Esophagus muscularis mucosa (tissue), 4 donors: ENCODE results near the gene HCFC2. TPM values are rescaled to one million over a fixed set of nuclear protein-coding genes. Genes with fewer than 3 reads are reported as not detected.

ENCODE experiments used
- DNase-seq: peaks from one replicate; pipeline ENCODE4 v3.0.0-alpha.2; 2017; ENCODE audit errors: extremely low spot score
- H3K27ac ChIP-seq, 4 donors: fragments of 200-600 bp; sonication (generic); replicated peaks in 1 of 4; 1 replicate in 3 of 4; 2 replicates in 1 of 4; pipeline ENCODE4 v1.5.1; 2016 to 2019; ENCODE audit warnings: mild to moderate bottlenecking in 1 of 4
- H3K27me3 ChIP-seq, 4 donors: fragments of 200-600 bp; sonication (generic); one replicate each; pipeline versions ENCODE4 v1.5.1 to v1.6.0; 2016 to 2019
- H3K36me3 ChIP-seq, 4 donors: fragments of 200-600 bp; sonication (generic); one replicate each; pipeline ENCODE4 v1.5.1; 2016 to 2019
- H3K4me1 ChIP-seq, 4 donors: fragments of 200-600 bp; sonication (generic); one replicate each; pipeline ENCODE4 v1.5.1; 2016 to 2019
- H3K4me3 ChIP-seq, 4 donors: fragments of 200-600 bp; sonication (generic); 1 replicate in 2 of 4; 2 replicates in 2 of 4; pipeline ENCODE4 v1.5.1; 2016 to 2019; ENCODE audit warnings: mild to moderate bottlenecking in 4 of 4, moderate library complexity in 1 of 4
- H3K9me3 ChIP-seq, 4 donors: fragments of 200-600 bp; sonication (generic); 1 replicate in 3 of 4; 2 replicates in 1 of 4; pipeline ENCODE4 v1.5.1; 2016 to 2019
- EP300 ChIP-seq: sonication (generic); formaldehyde crosslinking; IDR thresholded peaks from one replicate; pipeline ENCODE4 v1.6.1; 2017; ENCODE audit warnings: antibody characterized with exemption
- POLR2A ChIP-seq: fragments of 450-650 bp; IDR thresholded peaks from one replicate; pipeline ENCODE4 v1.6.1; 2017; ENCODE audit warnings: antibody characterized with exemption, moderate library complexity, mild to moderate bottlenecking, low read depth
- POLR2AphosphoS5 ChIP-seq, 2 donors: sonication (generic); formaldehyde crosslinking; IDR thresholded peaks; one replicate each; pipeline ENCODE4 v1.6.1; 2017; ENCODE audit warnings: antibody characterized with exemption in 2 of 2
- WGBS: methylation state at CpG from one replicate; pipeline ENCODE4 v1.1.5; 2018; 5-methylcytosine and 5-hydroxymethylcytosine counted together
- intact Hi-C: fragments of 100-400 bp; cut with DNase I; formaldehyde crosslinking; loops from one replicate; pipeline ENCODE4 v1.15.1; 2023
- total RNA-seq, 4 donors: library from RNA; depleted of rRNA; stranded (reverse); fragments of >200 nt; gene quantifications; one replicate each; pipeline versions ENCODE4 v1.1.0 to v1.2.1, GENCODE V29; 2016
- TF ChIP-seq, protein P1 (sequence below), 3 experiments: fragments of 200-600 bp in 2 of 3; fragments of 450-650 bp in 1 of 3; sonication (generic) in 2 of 3; IDR thresholded peaks; one replicate each; pipeline ENCODE4 v1.5.1; 2017 to 2019; ENCODE audit warnings: antibody characterized with exemption in 3 of 3, mild to moderate bottlenecking in 2 of 3, moderate library complexity in 1 of 3

The HCFC2 gene
- total RNA-seq, 4 donors from 2014 or later, result 22.9 to 37.0 (median 29.5) TPM

DNA sequence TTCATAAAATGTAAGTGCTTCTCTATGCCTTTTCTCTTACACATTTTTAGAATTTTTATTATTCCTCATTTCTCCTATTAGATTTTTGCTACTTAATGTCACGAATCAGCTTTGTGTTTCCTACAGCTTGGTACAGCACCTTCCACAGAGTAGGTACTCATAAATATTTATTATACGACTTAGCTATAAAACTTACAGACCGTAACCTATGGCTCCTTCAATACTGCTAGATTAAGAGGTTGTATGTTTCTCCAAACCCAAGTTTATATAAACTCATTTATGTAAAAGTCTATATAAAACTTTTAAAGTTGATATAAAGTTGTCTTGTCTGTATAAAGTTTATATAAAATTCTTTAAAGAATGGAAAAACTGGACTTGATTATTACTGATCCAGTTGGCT is 62.2 kb downstream of the HCFC2 start:
- H3K4me1 ChIP-seq, result peaks cover 14 to 59% (median 50%) of the 10 kb centered on the region in 4 donors

DNA sequence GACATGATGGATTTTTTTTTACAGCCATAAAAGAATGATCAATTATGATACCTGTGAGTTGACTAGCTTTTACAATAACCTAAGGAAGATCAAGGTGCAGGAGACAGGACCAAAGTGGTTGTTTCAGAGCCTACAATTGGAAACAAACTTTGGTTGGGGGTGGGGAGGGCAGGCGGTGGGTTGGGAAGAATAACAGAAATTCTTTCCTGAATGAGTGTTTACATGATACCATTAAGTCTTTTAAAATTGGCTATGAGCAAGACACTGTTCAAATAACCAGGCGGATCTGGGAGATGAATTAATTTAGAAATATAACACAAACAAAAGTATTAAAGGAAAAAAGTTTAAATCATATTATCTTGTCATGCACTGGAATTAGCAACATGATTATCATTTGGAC is 66.4 kb downstream of the HCFC2 start:
- Histone ChIP-seq H3K4me1 (peaks cover 29 to 74% (median 69%) of the 10 kb centered on the region in 4 donors), H3K27me3 (no peaks in the 10 kb centered on the region), H3K4me3 (peak overlapping the region in 2 of 4 donors; percentile 1 to 2), H3K27ac (peak overlapping the region; percentile 20 to 57 (median 42)), H3K36me3 (peaks cover 3 to 65% (median 38%) of the 10 kb centered on the region in 4 donors), H3K9me3 (no peaks in the 10 kb centered on the region)
- intact Hi-C loops, result loop anchor here (10.0 kb wide), 1 partner anchor 84 kb away; the partner anchor contains the start of gene TXNRD1
- DNase-seq, result no peak
- TF ChIP-seq, protein P1, sequence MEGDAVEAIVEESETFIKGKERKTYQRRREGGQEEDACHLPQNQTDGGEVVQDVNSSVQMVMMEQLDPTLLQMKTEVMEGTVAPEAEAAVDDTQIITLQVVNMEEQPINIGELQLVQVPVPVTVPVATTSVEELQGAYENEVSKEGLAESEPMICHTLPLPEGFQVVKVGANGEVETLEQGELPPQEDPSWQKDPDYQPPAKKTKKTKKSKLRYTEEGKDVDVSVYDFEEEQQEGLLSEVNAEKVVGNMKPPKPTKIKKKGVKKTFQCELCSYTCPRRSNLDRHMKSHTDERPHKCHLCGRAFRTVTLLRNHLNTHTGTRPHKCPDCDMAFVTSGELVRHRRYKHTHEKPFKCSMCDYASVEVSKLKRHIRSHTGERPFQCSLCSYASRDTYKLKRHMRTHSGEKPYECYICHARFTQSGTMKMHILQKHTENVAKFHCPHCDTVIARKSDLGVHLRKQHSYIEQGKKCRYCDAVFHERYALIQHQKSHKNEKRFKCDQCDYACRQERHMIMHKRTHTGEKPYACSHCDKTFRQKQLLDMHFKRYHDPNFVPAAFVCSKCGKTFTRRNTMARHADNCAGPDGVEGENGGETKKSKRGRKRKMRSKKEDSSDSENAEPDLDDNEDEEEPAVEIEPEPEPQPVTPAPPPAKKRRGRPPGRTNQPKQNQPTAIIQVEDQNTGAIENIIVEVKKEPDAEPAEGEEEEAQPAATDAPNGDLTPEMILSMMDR (IDR thresholded peaks at IDR 0.05), result no peak
- no peak for TF ChIP-seq EP300
- no peak for TF ChIP-seq POLR2A
- no peak for TF ChIP-seq POLR2AphosphoS5 (IDR thresholded peaks at IDR 0.05)
- WGBS, result 30% methylated on average over 2 of the region's 2 CpGs

More for the DNA sequence above, 62.2 kb downstream of the HCFC2 start:
- H3K9me3 ChIP-seq, result no peaks in the 10 kb centered on the region
- H3K27ac ChIP-seq, result no peak overlapping the region
- no peak for TF ChIP-seq EP300
- TF ChIP-seq, protein P1 (IDR thresholded peaks at IDR 0.05), result no peak
- no peak for TF ChIP-seq POLR2AphosphoS5 (IDR thresholded peaks at IDR 0.05)
- TF ChIP-seq POLR2A, result no peak
- peaks cover 12 to 83% (median 56%) of the 10 kb centered on the region in 4 donors for H3K36me3 ChIP-seq
- DNase-seq, result no peak
- H3K27me3 ChIP-seq, result no peaks in the 10 kb centered on the region
- H3K4me3 ChIP-seq, result no peak overlapping the region
- 64% methylated on average over 3 of the region's 3 CpGs for WGBS
- intact Hi-C loops, result no loop called here

DNA sequence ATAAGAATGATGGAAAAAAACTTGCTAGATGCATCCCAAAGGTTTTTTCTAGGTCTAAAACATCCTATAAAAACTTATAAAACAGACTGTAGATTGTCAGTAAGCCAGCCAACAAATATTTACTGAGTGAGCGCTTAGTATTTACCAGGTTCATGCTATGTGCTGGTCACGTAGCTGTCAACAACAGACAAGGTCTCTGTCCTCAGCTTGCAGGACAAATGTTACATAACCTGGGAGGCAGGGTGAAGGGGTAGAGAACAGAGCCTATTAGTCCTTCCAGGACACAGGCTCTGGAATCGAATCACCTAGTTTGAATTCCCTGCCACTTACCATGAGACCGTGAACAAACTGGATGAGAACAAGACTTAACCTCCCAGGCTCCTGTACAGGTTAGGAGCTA is 67.3 kb downstream of the HCFC2 start:
- peaks cover 36 to 83% (median 77%) of the 10 kb centered on the region in 4 donors for H3K4me1 ChIP-seq
- H3K4me3 ChIP-seq, result no peak overlapping the region
- intact Hi-C loops, result loop anchor here (10.0 kb wide), 1 partner anchor 83 kb away; the partner anchor contains the start of gene TXNRD1
- no peaks in the 10 kb centered on the region for H3K27me3 ChIP-seq
- TF ChIP-seq, protein P1 (IDR thresholded peaks at IDR 0.05), result no peak
- TF ChIP-seq POLR2AphosphoS5 (IDR thresholded peaks at IDR 0.05), result no peak
- TF ChIP-seq EP300, result no peak
- no peak for TF ChIP-seq POLR2A
- 77% methylated on average over 4 of the region's 4 CpGs for WGBS
- no peak for DNase-seq
- H3K36me3 ChIP-seq, result peaks cover 0 to 57% (median 34%) of the 10 kb centered on the region in 4 donors
- H3K27ac ChIP-seq, result peak overlapping the region; percentile 20 to 57 (median 42)
- H3K9me3 ChIP-seq, result no peaks in the 10 kb centered on the region

DNA sequence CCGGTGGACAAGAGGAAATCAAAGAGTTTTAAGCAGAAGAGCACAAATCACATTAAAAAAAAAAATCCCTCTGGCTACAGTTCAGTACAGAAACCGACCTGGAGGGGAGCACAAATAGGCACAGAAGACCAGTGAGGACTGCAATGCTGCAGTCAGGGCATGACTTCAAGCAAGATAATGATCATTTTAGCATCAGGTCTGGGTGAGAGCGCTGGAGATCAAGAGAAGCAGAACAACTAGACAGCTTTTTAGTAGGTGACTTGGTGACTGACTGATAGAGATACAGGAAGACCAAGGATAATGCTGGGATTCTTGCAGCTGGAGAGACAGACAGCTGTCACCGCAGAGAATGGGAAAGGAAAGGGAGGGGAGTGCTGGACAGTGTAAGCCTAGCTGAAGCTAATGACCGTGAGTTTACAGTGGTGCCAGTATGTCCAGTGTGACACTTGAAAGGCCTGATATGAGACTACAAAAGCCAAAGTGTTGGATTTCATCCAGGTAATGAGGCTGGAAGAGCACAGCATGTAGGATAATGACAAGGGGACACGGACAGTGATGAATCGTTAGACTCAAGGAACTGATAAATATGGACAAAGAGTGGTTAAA is 68.1 kb downstream of the HCFC2 start:
- DNase-seq, result no peak
- H3K9me3 ChIP-seq, result no peaks in the 10 kb centered on the region
- H3K4me1 ChIP-seq, result peaks cover 38 to 88% (median 82%) of the 10 kb centered on the region in 4 donors
- peak overlapping the region; percentile 20 to 57 (median 42) for H3K27ac ChIP-seq
- WGBS, result 82% methylated on average over 7 of the region's 7 CpGs
- intact Hi-C loops, result loop anchor here (10.0 kb wide), 1 partner anchor 82 kb away; the partner anchor contains the start of gene TXNRD1
- no peak overlapping the region for H3K4me3 ChIP-seq
- TF ChIP-seq, protein P1 (IDR thresholded peaks at IDR 0.05), result no peak
- TF ChIP-seq POLR2A (no peak), POLR2AphosphoS5 (IDR thresholded peaks at IDR 0.05) (no peak), EP300 (no peak)
- H3K36me3 ChIP-seq, result peaks cover 0 to 51% (median 29%) of the 10 kb centered on the region in 4 donors
- no peaks in the 10 kb centered on the region for H3K27me3 ChIP-seq
